IMR-90 (cell line): ENCODE data around the gene VEPH1.

ENCODE experiments used
- BHLHE40 ChIP-seq: fragments of 150-350 bp; IDR thresholded peaks from 2 replicates; pipeline ENCODE4 v1.6.1; 2016; ENCODE audit warnings: mild to moderate bottlenecking, low read depth, low read length
- CEBPB ChIP-seq: IDR thresholded peaks from 2 replicates; pipeline ENCODE4 v1.6.1; 2012; ENCODE audit warnings: low read depth, low read length, improper control_type of control experiment
- CTCF ChIP-seq: conservative IDR thresholded peaks from 2 replicates; pipeline ENCODE4 v1.5.1; 2012; ENCODE audit warnings: mild to moderate bottlenecking, low read depth, low read length, improper control_type of control experiment
- ELK1 ChIP-seq: fragments of 150-350 bp; IDR thresholded peaks from 2 replicates; pipeline ENCODE4 v1.6.1; 2016; ENCODE audit warnings: low read depth, mild to moderate bottlenecking, low read length, moderate library complexity, borderline replicate concordance
- MAFK ChIP-seq: IDR thresholded peaks from 2 replicates; pipeline ENCODE4 v1.6.1; 2012; ENCODE audit warnings: low read depth, low read length, improper control_type of control experiment
- MAZ ChIP-seq: IDR thresholded peaks from 2 replicates; pipeline ENCODE4 v1.6.1; 2012; ENCODE audit warnings: low read depth, mild to moderate bottlenecking, low read length, improper control_type of control experiment, moderate library complexity, borderline replicate concordance
- MXI1 ChIP-seq: IDR thresholded peaks from 2 replicates; pipeline ENCODE4 v1.6.1; 2012; ENCODE audit warnings: low read depth, mild to moderate bottlenecking, low read length, moderate library complexity, borderline replicate concordance
- POLR2A ChIP-seq: IDR thresholded peaks from 2 replicates; pipeline ENCODE4 v1.6.1; 2012; ENCODE audit warnings: mild to moderate bottlenecking, low read depth, low read length
- RAD21 ChIP-seq: IDR thresholded peaks from 2 replicates; pipeline ENCODE4 v1.6.1; 2012; ENCODE audit warnings: low read length, improper control_type of control experiment
- RCOR1 ChIP-seq: IDR thresholded peaks from 2 replicates; pipeline ENCODE4 v1.6.1; 2012; ENCODE audit warnings: mild to moderate bottlenecking, low read length, improper control_type of control experiment; ENCODE audit not compliant: insufficient replicate concordance
- RFX5 ChIP-seq: IDR thresholded peaks from 2 replicates; pipeline ENCODE4 v1.8.0; 2012; ENCODE audit warnings: low read depth, mild to moderate bottlenecking, low read length, moderate library complexity
- SMC3 ChIP-seq: fragments of 150-350 bp; IDR thresholded peaks from 2 replicates; pipeline ENCODE4 v1.6.1; 2016; ENCODE audit warnings: low read depth, mild to moderate bottlenecking, antibody characterized with exemption, low read length, moderate library complexity
- TF ChIP-seq, protein P1 (sequence below): fragments of 150-350 bp; IDR thresholded peaks from 2 replicates; pipeline ENCODE4 v1.6.1; 2017; ENCODE audit warnings: mild to moderate bottlenecking, antibody characterized with exemption, low read length, low read depth

- TF ChIP-seq CEBPB (no peak), CTCF (no peak), RAD21 (no peak), MAFK (no peak), SMC3 (no peak), POLR2A (no peak), MXI1 (no peak), BHLHE40 (no peak), MAZ (no peak), ELK1 (no peak), RCOR1 (no peak), RFX5 (no peak)
- TF ChIP-seq, protein P1, sequence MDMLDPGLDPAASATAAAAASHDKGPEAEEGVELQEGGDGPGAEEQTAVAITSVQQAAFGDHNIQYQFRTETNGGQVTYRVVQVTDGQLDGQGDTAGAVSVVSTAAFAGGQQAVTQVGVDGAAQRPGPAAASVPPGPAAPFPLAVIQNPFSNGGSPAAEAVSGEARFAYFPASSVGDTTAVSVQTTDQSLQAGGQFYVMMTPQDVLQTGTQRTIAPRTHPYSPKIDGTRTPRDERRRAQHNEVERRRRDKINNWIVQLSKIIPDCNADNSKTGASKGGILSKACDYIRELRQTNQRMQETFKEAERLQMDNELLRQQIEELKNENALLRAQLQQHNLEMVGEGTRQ = no peak
Measured at GRCh38 chr3:157237886-157238285, 265.3 kb downstream of the VEPH1 start.
